Stimulated activated CD8-positive, alpha-beta memory T cell treated with anti-CD3 and anti-CD28 coated beads, Interleukin-7, amount 100 ng/mL, for 24 hours (primary cell): Measurements from ENCODE around the gene BTBD10.
A peak's percentile ranks its signal among the peaks of the same experiment; 100 is the strongest.

Experiments
- DNase-seq: peaks from one replicate; pipeline ENCODE4 v3.0.0-alpha.2; 2020; ENCODE audit warnings: low read depth

Gene BTBD10

GRCh38 chr11:13462901-13463778, at the start of gene BTBD10:
BTBD10 (minus strand) TSS chr11:13463222; CDS start chr11:13445124, 18,098 bp downstream.
- DNase-seq, result peak; percentile 72

- DNase-seq, result no peak
Observed at GRCh38 chr11:13503393-13503792, 40.4 kb upstream of the BTBD10 start.

DNA sequence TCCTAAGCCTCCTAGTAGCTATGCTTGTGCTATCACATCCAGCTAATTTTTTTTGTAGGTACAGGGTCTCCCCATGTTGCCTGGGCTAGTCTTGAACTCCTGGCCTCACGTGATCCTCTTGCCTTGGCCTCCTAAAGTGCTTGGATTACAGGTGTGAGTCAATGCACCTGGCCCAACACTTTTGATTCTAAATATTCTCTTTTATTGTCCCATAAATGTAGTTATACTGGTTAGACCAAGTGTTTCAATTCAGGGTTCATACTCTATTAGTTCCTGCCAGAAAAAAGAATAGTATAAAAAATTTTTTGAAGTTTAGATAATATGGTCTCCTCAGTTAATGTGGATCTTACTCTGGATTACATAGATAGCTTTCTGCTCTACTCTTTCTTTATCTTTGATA, 39.5 kb upstream of the BTBD10 start:
- no peak for DNase-seq

DNA sequence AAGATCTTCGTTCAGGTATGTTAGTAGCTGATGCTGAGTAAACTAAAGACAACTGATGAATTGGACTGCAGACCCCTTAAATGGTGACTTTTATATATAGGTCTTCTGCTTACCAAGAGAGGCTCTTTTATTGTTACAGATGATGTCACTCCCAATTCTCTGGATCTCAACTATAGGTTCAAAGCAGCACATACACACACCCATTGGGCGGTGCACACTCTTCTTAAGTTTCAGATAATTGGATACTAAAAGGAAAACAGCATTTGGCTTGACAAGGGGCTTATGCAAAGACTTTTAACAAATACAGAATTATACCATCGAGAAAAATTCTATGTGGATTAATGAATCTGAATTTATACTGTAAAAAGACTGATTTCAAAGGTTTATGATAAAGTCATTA, 32.9 kb upstream of the BTBD10 start, which contains the start of gene PTH:
TSS of gene PTH (minus strand) at position 69 of the 400 bp plus-strand sequence. CDS start 3,142 bp downstream, outside the sequence.
- DNase-seq, result no peak

DNA sequence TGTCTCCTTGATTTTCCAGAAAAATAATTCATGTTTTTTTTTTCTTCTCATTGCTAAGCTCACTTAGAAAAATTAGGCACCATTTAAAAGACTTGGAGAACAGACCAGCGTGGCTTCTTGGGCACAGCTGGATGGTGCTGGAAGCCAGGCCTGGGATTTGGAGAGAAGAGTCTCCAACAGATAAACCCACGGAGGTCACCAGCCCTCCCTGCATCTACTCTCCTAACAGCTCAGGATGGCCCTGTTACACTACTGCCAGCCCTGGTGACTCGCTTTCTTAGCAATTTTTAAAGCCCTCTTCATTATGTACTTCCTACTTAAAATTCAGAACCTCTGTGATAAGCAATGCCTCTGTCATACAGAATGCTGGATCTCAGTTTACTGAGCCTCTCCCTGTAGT, 31.0 kb upstream of the BTBD10 start:
- no peak for DNase-seq

- no peak for DNase-seq
Observed at GRCh38 chr11:13487661-13488030, 24.6 kb upstream of the BTBD10 start.

DNA sequence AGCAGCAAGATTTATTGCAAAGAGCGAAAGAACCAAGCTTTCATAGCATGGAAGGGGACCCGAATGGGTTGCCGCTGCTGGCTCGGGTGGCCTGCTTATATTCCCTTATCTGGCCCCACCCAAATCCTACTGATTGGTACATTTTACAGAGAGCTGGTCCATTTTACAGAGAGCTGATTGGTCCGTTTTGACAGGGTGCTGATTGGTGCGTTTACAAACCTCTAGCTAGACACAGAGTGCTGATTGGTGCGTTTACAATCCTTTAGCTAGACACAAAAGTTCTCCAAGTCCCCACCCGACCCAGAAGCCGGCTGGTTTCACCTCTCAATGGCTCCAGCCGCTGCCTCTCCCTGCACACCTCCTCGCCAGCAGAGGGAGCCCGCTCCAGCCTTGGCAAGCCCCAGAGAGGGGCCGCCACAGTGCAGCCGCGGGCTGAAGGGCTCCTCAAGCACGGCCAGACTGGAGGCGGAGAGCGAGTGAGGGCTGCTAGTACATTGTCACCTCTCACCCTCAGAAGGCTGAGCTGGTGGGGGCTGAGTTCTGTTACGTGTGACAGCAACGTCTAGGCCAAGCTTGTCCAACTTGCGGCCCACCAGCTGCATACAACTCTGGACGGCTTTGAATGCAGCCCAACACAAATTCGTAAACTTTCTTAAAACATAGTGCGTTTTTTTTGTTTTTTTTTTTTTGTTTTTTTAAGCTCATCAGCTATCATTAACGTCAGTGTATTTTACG, 24.1 kb upstream of the BTBD10 start:
- peak; percentile 32 for DNase-seq

DNA sequence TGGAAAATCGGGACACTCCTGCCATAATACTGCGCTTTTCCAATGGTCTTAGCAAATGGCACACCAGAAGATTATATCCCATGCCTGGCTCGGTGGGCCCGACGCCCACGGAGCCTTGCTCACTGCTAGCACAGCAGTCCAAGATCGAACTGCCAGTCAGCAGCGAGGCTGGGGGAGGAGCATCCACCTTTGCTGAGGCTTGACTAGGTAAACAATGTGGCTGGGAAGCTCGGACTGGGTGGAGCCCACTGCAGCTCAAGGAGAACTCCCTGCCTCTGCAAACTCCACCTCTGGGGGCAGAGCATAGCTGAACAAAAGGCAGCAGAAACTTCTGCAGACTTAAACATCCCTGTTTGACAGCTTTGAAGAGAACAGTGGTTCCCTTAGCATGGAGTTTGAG, 17.2 kb upstream of the BTBD10 start:
- DNase-seq, result no peak

DNA sequence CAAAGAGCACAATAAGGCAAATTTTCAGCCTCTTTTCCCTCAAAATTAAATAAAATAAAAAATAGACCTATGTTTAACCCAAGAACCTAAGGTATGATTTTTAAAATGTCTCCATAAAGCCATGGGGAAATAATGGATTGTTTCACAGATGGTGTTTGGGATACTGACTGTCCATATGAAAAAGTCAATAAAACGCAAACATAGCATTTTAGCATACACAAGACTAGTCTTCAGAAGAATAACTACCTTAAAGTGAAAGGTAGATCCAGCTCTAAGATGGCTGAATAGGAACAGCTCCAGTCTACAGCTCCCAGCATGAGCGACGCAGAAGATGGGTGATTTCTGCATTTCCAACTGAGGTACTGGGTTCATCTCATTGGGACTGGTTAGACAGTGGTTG, 16.7 kb upstream of the BTBD10 start:
- no peak for DNase-seq

DNA sequence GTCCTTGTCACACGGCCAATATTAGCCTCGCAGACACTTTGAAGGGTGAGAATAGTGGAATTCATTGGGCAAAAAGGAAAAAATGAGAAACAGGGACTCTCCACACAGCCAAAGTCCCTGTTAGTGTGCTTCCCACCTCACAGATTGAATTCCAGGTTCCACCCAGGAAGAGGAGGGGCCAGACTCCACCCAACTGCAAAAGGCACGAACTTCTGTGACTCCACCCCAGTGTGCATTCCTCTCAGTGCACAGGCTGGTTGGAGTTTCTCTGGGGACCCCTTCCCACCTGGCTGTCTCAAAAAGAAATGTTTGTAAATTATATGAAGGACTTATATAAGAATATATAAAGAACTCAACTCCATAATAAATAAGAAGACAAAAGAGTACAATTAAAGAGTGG, 12.1 kb upstream of the BTBD10 start:
- no peak for DNase-seq

- DNase-seq, result no peak
Observed at GRCh38 chr11:13473013-13473722, 10.1 kb upstream of the BTBD10 start.

DNA sequence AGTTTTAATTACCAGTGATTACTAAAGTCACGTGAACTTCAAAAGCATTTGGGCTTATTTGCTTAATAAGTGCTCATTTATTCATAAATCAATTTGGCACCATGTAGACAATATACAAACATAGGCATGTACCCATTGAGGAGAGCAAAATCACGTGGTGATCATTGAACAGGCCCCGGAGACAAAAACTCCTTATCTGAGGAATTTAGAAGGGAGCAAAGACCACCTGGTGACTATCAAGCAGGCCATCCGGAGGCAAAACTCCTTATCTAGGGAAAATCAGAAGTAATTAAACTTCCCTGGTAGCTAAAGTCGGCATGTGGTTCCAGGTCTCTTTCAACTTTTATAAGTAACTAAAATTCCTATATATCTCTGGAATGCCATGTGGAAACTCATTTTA, 5.7 kb upstream of the BTBD10 start:
- no peak for DNase-seq

- no peak for DNase-seq
Observed at GRCh38 chr11:13465909-13466371, 2.9 kb upstream of the BTBD10 start.

DNA sequence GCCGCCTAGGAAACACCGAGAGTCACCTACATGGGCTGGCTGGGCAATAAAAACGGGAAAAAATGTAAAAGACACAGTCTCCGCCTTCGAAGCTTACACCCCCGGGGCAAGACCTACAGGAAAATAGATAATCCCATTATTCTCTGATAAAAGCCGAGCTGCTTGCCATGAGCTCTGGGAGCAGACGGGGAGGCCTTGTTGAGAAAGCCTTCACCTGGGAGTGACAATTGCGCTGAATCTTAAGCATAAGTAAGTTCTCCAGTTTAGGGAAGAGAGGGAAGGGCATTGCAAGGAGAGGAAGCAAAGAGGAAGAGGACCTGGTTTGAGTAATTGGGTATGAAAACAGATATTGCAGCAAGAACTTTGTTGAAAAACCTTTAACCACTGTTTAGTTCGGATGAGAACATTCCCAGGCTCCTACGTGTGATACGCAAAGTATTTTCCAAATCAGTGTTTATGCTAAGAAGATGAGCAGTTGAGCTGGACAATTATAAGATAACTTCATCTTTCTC, 813 bp upstream of the BTBD10 start:
- no peak for DNase-seq

DNA sequence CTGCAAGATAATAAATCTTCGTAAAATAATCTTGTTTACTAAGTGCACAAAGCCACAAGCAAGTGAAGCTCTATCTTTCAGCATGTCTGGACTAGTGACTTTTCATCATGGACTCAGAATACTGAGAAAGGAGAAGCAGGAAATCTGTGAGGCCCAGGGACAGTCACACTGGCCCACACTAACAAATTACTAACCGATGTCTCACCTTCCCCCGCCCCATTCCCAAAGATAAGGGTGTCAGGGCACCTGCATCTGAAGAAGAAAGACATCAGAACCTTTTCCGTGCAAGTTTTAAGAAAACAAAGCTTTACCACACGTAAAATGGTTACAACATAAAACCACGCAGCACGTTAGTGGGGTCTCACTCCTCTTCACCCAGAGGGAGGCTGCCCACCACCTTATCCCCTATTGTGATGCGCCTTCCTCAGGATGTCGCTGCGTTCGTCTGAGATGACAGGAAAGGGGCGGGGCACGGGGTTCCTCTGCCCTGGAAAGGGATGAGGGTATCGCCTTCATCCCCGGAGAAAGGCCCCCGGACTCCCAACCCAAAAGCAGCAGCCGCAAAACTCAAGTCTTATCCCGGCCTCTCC, 616 bp downstream of the BTBD10 start:
- DNase-seq, result peak; percentile 46

- DNase-seq, result no peak
Observed at GRCh38 chr11:13461291-13461690, 1.7 kb downstream of the BTBD10 start.

DNA sequence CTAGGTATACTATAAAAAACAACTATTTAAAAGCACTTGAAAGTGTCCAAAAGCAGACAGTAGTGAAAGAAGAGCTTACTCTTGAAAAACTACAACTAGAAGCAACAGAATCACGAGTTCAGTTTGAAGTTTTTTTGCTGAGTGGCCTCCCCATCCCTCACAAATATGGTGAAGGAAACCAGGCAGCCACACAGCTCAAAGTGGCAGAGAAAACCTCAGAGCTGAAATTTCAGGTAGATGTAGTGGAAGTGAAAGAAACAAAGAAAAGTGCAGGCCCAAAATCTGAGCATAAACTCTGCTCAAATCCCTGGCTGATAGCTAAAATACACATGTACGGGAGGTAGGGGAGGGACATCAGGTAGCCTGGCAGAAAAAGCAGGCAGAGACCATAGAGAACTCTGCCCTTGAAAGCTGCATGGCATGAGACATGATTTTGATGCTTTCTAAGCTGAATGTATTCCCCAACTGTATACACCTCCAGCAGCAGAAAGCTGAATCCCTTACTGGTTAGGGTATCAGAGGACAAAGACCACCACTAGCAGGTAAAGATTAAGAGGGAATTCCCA, 12.1 kb downstream of the BTBD10 start:
- no peak for DNase-seq

DNA sequence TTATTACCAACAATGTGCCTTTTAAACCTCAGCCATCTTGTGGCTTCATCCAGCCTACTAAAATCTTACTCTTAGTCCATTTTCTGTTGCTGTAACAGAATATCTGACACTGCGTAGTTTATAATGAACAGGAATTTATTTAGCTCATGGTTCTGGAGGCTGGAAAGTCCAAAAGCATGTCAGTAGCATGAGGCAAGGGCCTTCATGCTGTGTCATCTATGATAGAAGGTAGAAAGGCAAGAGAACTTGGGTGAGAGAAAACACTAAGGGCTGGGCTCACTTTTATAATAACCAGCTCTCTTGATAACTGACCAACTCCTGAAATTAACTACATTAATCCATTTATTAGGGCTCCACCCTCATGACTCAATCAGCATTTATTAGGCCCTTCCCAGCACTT, 13.5 kb downstream of the BTBD10 start:
- DNase-seq, result no peak

GRCh38 chr11:13448876-13449275, 14.1 kb downstream of the BTBD10 start:
- DNase-seq, result no peak

GRCh38 chr11:13446444-13446843, 16.6 kb downstream of the BTBD10 start:
- no peak for DNase-seq

- no peak for DNase-seq
Observed at GRCh38 chr11:13445588-13445987, 17.4 kb downstream of the BTBD10 start.
